ENCODE measurements around the gene RPUSD3.
"Not testable (repeated sequence)": the region's sequence is repeated elsewhere in the genome, so short reads cannot be mapped to it uniquely, and the experiment has no call there.

DNA sequence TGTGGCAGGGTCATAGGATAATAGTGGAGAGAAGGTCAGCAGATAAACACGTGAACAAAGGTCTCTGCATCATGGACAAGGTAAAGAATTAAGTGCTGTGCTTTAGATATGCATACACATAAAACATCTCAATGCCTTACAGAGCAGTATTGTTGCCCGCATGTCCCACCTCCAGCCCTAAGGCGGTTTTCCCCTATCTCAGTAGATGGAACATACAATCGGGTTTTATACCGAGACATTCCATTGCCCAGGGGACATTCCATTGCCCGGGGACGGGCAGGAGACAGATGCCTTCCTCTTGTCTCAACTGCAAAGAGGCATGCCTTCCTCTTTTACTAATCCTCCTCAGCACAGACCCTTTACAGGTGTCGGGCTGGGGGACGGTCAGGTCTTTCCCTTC lies 4.1 kb upstream of the RPUSD3 start:
- not testable (repeated sequence) for TF ChIP-seq CTCF, EZH2, EZH2phosphoT487 (IDR thresholded peaks at IDR 0.05)
